GM23338 (cell line): ENCODE results near the gene GNMT. TPM values are rescaled to one million over a fixed set of nuclear protein-coding genes. Genes with fewer than 3 reads are reported as not detected.

ENCODE experiments used
- ATAC-seq: fragments of 200-7000 bp; cut with Tn5 transposase; 3 replicates; pipeline ENCODE4 v1.9.1; 2020
- DNase-seq: peaks from one replicate; pipeline ENCODE4 v3.0.0-alpha.2; 2015; ENCODE audit warnings: low spot score
- H2AFZ ChIP-seq: fragments of 200-600 bp; sonication (generic); 2 replicates; pipeline ENCODE4 v1.8.0; 2016; ENCODE audit warnings: antibody characterized with exemption, mild to moderate bottlenecking, moderate library complexity
- H3F3A ChIP-seq: fragments of 200-600 bp; sonication (generic); replicated peaks from 2 replicates; pipeline ENCODE4 v1.8.0; 2017; ENCODE audit warnings: antibody characterized with exemption, mixed run types, low read depth
- H3K27ac ChIP-seq: fragments of 200-600 bp; sonication (generic); 2 replicates; pipeline ENCODE4 v1.6.1; 2016; ENCODE audit warnings: low read depth
- H3K27me3 ChIP-seq: fragments of 200-600 bp; sonication (generic); 2 replicates; pipeline ENCODE4 v1.8.0; 2016; ENCODE audit warnings: mild to moderate bottlenecking, mixed run types, moderate library complexity; ENCODE audit not compliant: insufficient read depth
- H3K36me3 ChIP-seq: fragments of 200-600 bp; sonication (generic); 2 replicates; pipeline ENCODE4 v1.8.0; 2016; ENCODE audit warnings: mild to moderate bottlenecking; ENCODE audit not compliant: insufficient read depth
- H3K4me1 ChIP-seq: fragments of 200-600 bp; sonication (generic); 2 replicates; pipeline ENCODE4 v1.8.0; 2016; ENCODE audit warnings: mild to moderate bottlenecking, moderate library complexity; ENCODE audit not compliant: insufficient read depth
- H3K4me2 ChIP-seq: fragments of 200-600 bp; sonication (generic); 2 replicates; pipeline ENCODE4 v1.7.1; 2017; ENCODE audit warnings: mixed run types
- H3K4me3 ChIP-seq: fragments of 200-600 bp; sonication (generic); 2 replicates; pipeline ENCODE4 v1.6.1; 2016; ENCODE audit warnings: mixed run types
- H3K79me2 ChIP-seq: fragments of 200-600 bp; sonication (generic); replicated peaks from 2 replicates; pipeline ENCODE4 v1.8.0; 2017; ENCODE audit warnings: mild to moderate bottlenecking; ENCODE audit not compliant: insufficient read depth
- H3K9me2 ChIP-seq: fragments of 200-600 bp; sonication (generic); 2 replicates; pipeline ENCODE4 v1.8.0; 2017; ENCODE audit not compliant: insufficient read depth
- H4K20me1 ChIP-seq: fragments of 200-600 bp; sonication (generic); replicated peaks from 2 replicates; pipeline ENCODE4 v1.8.0; 2017; ENCODE audit warnings: mild to moderate bottlenecking; ENCODE audit not compliant: insufficient read depth
- H3K27ac Mint-ChIP-seq: 2 replicates; pipeline ENCODE4 v1.8.0; 2020; ENCODE audit warnings: inconsistent platforms, mild to moderate bottlenecking, moderate library complexity, mixed read lengths
- H3K27me3 Mint-ChIP-seq: 3 replicates; pipeline ENCODE4 v1.8.0; 2022; ENCODE audit warnings: low read depth, mild to moderate bottlenecking, moderate library complexity, mixed read lengths, inconsistent platforms; ENCODE audit not compliant: insufficient read depth, poor library complexity
- H3K36me3 Mint-ChIP-seq: 3 replicates; pipeline ENCODE4 v1.8.0; 2021; ENCODE audit warnings: low read depth, mild to moderate bottlenecking, inconsistent platforms, moderate library complexity, mixed read lengths
- H3K4me1 Mint-ChIP-seq: 3 replicates; pipeline ENCODE4 v1.8.0; 2020; ENCODE audit warnings: mild to moderate bottlenecking, inconsistent platforms, mixed read lengths
- H3K4me3 Mint-ChIP-seq: 3 replicates; pipeline ENCODE4 v1.8.0; 2021; ENCODE audit warnings: moderate library complexity, mild to moderate bottlenecking, inconsistent platforms, mixed read lengths
- H3K9me3 Mint-ChIP-seq: 3 replicates; pipeline ENCODE4 v1.8.0; 2020; ENCODE audit warnings: moderate library complexity, mild to moderate bottlenecking, inconsistent platforms, mixed read lengths
- CREB1 ChIP-seq: fragments of 250-450 bp; sonication (Bioruptor Pico); IDR thresholded peaks from 2 replicates; pipeline ENCODE4 v1.5.0; 2020; ENCODE audit warnings: low read depth, mild to moderate bottlenecking, moderate library complexity
- EZH2 ChIP-seq: fragments of 200-600 bp; sonication (generic); IDR thresholded peaks from one replicate; pipeline ENCODE4 v1.8.0; 2017; ENCODE audit warnings: antibody characterized with exemption, mild to moderate bottlenecking, low read depth; ENCODE audit not compliant: unreplicated experiment
- EZH2phosphoT487 ChIP-seq: fragments of 200-600 bp; sonication (generic); IDR thresholded peaks from one replicate; pipeline ENCODE4 v1.8.1; 2018; ENCODE audit warnings: antibody characterized with exemption; ENCODE audit not compliant: unreplicated experiment
- JUNB ChIP-seq: IDR thresholded peaks from one replicate; pipeline ENCODE4 v1.6.1; 2016; ENCODE audit warnings: antibody characterized with exemption; ENCODE audit not compliant: unreplicated experiment
- NANOG ChIP-seq: IDR thresholded peaks from 2 replicates; pipeline ENCODE4 v1.6.1; 2016; ENCODE audit warnings: antibody characterized with exemption, borderline replicate concordance
- POLR2AphosphoS5 ChIP-seq: IDR thresholded peaks from 2 replicates; pipeline ENCODE4 v1.6.1; 2016; ENCODE audit warnings: antibody characterized with exemption, low read depth
- REST ChIP-seq: IDR thresholded peaks from one replicate; pipeline ENCODE4 v1.6.1; 2018; ENCODE audit warnings: antibody characterized with exemption; ENCODE audit not compliant: unreplicated experiment
- polyA plus RNA-seq: library from polyadenylated mRNA; unstranded; fragments of >200 nt; fragmentation: Nextera tagmentation; extraction: Ambion mirVana; gene quantifications from 2 replicates; pipeline ENCODE4 v1.2.1, GENCODE V29; 2016
- total RNA-seq: library from RNA; depleted of rRNA; stranded (reverse); fragments of >200 nt; shearing (Covaris generic); gene quantifications from 2 replicates; pipeline ENCODE4 v1.2.3, GENCODE V29; 2014

Gene GNMT
- total and polyA plus RNA-seq, 2 experiments from 2014 or later: 0.52 TPM; not detected in 1

GRCh38 chr6:42967228-42967627 is 6.7 kb downstream of the GNMT start:
- H3K36me3 ChIP-seq: no peaks in the 10 kb centered on the region; the same call in 1 of the 2 replicates
- H3F3A ChIP-seq: 0 out of 2 replicates have a peak, but pooled peaks cover 6% of the 10 kb centered on the region
- no peaks in the 10 kb centered on the region for H3K4me1 ChIP-seq
- Mint-ChIP-seq H3K4me1 (peaks cover 6% of the 10 kb centered on the region; the same call in 2 of the 3 replicates), H3K9me3 (no peaks in the 10 kb centered on the region), H3K36me3 (peaks cover 3% of the 10 kb centered on the region; the same call in 2 of the 3 replicates), H3K27me3 (peaks cover 7% of the 10 kb centered on the region), H3K27ac (no peak overlapping the region; the same call in 1 of the 2 replicates), H3K4me3 (no peak overlapping the region)
- no peak overlapping the region for H2AFZ ChIP-seq
- no peaks in the 10 kb centered on the region for H4K20me1 ChIP-seq
- H3K9me2 ChIP-seq: no peaks in the 10 kb centered on the region
- TF ChIP-seq CREB1 (CRISPR knock-in tag): no peak
- no peak for TF ChIP-seq EZH2phosphoT487
- no peak for TF ChIP-seq JUNB
- no peaks in the 10 kb centered on the region for H3K79me2 ChIP-seq
- no peak for DNase-seq
- no peak overlapping the region for H3K27ac ChIP-seq
- no peak overlapping the region for H3K4me3 ChIP-seq
- H3K4me2 ChIP-seq: no peak overlapping the region
- H3K27me3 ChIP-seq: no peaks in the 10 kb centered on the region
- ATAC-seq: no peak

- Histone ChIP-seq H3K4me3 (no peak overlapping the region), H3K79me2 (no peaks in the 10 kb centered on the region), H3F3A (0 out of 2 replicates have a peak, but pooled peaks cover 6% of the 10 kb centered on the region), H4K20me1 (no peaks in the 10 kb centered on the region), H3K4me1 (no peaks in the 10 kb centered on the region), H3K27ac (no peak overlapping the region), H2AFZ (no peak overlapping the region), H3K4me2 (no peak overlapping the region), H3K36me3 (no peaks in the 10 kb centered on the region; the same call in 1 of the 2 replicates), H3K27me3 (no peaks in the 10 kb centered on the region), H3K9me2 (no peaks in the 10 kb centered on the region)
- no peak for DNase-seq
- H3K4me1 Mint-ChIP-seq: peaks cover 6% of the 10 kb centered on the region; the same call in 2 of the 3 replicates
- H3K27me3 Mint-ChIP-seq: peaks cover 6% of the 10 kb centered on the region
- H3K27ac Mint-ChIP-seq: no peak overlapping the region
- TF ChIP-seq REST (no peak), EZH2 (no peak), CREB1 (CRISPR knock-in tag) (no peak), NANOG (no peak), POLR2AphosphoS5 (no peak)
- ATAC-seq: no peak
- H3K9me3 Mint-ChIP-seq: no peaks in the 10 kb centered on the region
- H3K36me3 Mint-ChIP-seq: peaks cover 3% of the 10 kb centered on the region; the same call in 2 of the 3 replicates
- no peak overlapping the region for H3K4me3 Mint-ChIP-seq
Measured at GRCh38 chr6:42968126-42968701, 7.7 kb downstream of the GNMT start.
